Frontal cortex (tissue), 4 donors: ENCODE measurements around the gene ELOA2. TPM values are rescaled to one million over a fixed set of nuclear protein-coding genes. Genes with fewer than 3 reads are reported as not detected.
"Not testable (repeated sequence)": the region's sequence is repeated elsewhere in the genome, so short reads cannot be mapped to it uniquely, and the experiment has no call there.

Source experiments
- DNase-seq, 2 donors: peaks; one replicate each; pipeline ENCODE4 v3.0.0; 2012; ENCODE audit warnings: low spot score in 2 of 2
- FAIRE-seq: peaks from 2 replicates; lab custom pipeline; 2012; peaks lifted over from hg19 to GRCh38; lab: Jason Lieb, UNC
- total RNA-seq: library from RNA; depleted of rRNA; stranded (reverse); fragments of >200 nt; gene quantifications from one replicate; pipeline ENCODE4 v1.2.3, GENCODE V29; 2014
- donor health status: control.
- donor health status: control.
- donor health status: control.

ELOA2 gene, protein sequence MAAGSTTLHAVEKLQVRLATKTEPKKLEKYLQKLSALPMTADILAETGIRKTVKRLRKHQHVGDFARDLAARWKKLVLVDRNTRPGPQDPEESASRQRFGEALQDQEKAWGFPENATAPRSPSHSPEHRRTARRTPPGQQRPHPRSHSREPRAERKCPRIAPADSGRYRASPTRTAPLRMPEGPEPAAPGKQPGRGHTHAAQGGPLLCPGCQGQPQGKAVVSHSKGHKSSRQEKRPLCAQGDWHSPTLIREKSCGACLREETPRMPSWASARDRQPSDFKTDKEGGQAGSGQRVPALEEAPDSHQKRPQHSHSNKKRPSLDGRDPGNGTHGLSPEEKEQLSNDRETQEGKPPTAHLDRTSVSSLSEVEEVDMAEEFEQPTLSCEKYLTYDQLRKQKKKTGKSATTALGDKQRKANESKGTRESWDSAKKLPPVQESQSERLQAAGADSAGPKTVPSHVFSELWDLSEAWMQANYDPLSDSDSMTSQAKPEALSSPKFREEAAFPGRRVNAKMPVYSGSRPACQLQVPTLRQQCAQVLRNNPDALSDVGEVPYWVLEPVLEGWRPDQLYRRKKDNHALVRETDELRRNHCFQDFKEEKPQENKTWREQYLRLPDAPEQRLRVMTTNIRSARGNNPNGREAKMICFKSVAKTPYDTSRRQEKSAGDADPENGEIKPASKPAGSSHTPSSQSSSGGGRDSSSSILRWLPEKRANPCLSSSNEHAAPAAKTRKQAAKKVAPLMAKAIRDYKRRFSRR
- not detected for total RNA-seq

GRCh38 chr18:47035156-47035671 lies at the start of gene ELOA2:
TSS of gene ELOA2 (minus strand) at chr18:47035621. CDS start at chr18:47035264, 357 bp downstream.
- DNase-seq, result no peak

DNA sequence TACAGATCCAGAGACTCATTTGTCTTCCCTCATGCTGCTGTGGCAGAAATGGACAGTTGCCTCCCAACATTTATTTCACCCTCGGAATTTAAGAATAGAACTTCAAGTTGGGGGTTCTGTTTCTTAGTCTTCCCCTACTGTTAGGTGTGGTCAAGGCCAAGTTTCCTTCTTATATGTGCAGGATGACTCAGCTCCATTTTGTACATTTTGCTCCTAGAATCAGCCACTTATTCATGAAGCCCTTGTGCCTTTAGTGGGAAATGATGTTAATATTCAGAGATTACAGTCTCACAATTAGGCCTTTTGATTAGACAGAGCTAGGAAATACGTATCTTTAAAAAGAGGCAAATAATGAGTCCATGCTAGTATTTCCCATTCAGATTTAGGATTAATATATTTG lies 46.2 kb upstream of the ELOA2 start:
- no peak for FAIRE-seq

More at GRCh38 chr18:47035156-47035671, at the start of gene ELOA2:
- FAIRE-seq, result no peak

GRCh38 chr18:47080872-47081271 lies 45.5 kb upstream of the ELOA2 start:
- FAIRE-seq, result no peak
- DNase-seq, result no peak

More for the DNA sequence above, 46.2 kb upstream of the ELOA2 start:
- no peak for DNase-seq

DNA sequence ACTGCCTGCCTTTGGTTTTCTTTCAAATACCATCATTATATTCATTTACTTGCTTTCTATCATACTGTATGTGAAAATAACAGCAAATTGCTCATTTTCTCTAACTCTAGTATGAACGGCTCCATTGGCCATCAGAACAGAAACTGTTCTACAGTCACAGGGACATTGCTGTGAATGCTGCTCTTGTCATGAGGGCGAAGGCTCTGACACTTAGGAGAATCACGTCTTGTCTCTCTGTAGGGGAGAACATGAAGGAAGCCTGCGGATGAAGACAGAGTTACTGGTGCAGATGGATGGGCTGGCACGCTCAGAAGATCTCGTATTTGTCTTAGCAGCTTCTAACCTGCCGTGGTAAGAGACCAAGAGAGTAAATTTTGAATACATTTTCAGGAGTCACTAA lies 41.7 kb upstream of the ELOA2 start:
- FAIRE-seq (no peak), DNase-seq (no peak)

- FAIRE-seq, result no peak
- DNase-seq, result no peak
Measured at GRCh38 chr18:47075098-47075883, 39.9 kb upstream of the ELOA2 start.

DNA sequence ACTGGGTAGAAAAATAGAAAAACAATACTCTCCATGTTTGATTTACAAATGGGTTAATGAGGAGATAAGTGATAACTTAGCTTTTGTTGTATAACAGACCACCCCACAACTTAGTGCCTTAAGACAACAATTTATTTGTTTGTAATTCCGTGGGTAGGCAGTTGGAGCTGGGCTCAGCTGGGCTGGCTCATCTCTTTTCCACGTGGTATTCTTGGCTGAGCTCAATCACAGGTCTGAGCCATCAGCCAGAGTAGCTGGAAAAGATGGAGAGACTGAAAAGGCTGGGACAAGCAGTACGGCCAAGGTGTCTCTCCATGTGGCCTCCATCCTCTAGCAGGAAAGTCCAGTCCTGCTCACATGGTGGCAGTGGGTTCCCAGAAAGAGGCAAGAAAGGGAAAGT lies 32.2 kb upstream of the ELOA2 start:
- no peak for DNase-seq
- FAIRE-seq, result no peak

- DNase-seq, result no peak
Measured at GRCh38 chr18:47063096-47063495, 27.7 kb upstream of the ELOA2 start.

GRCh38 chr18:47062471-47062870 lies 27.1 kb upstream of the ELOA2 start:
- FAIRE-seq (no peak), DNase-seq (no peak)

More at GRCh38 chr18:47063096-47063495, 27.7 kb upstream of the ELOA2 start:
- FAIRE-seq, result no peak

- DNase-seq, result no peak
- no peak for FAIRE-seq
Measured at GRCh38 chr18:47054369-47054768, 18.9 kb upstream of the ELOA2 start.

DNA sequence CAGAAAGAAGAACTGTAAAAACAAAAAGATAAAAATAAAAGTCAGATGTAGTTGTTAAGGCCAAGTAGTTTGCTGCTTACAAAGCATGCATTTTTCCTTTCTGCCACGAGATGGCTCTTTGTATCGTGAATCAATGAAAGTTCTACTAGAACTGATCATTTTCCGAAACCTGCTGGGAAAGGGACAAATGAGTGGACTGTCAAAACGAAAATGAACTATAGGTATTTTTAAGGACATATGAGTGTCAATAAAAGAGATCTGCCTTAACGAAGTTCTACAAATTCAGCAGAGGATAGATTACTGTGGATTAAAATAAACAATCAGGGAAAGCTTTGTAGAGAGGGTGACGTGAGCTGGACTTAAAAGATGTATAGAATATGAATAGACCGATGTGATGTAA lies 15.0 kb upstream of the ELOA2 start:
- FAIRE-seq (peak; percentile 94), DNase-seq (peak in 1 of 2 donors; percentile 27)

DNA sequence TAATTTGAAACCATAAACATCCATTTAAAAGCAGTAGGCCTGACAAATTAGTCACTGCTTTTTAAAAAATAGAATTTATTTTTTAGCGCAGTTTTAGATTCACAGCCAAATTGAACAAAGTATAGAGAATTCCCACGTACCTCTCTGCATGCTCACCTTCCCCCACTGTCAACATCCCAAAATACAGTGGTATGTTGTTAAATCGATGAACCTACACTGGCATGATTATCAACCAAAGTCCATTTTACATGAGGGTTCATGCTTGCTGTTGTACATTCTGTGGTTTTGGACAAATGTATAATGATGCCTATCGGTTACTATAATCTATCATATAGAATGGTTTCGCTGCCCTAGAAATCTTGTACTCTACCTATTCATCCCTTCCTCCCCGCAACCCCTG lies 5.6 kb upstream of the ELOA2 start:
- DNase-seq (no peak), FAIRE-seq (no peak)

DNA sequence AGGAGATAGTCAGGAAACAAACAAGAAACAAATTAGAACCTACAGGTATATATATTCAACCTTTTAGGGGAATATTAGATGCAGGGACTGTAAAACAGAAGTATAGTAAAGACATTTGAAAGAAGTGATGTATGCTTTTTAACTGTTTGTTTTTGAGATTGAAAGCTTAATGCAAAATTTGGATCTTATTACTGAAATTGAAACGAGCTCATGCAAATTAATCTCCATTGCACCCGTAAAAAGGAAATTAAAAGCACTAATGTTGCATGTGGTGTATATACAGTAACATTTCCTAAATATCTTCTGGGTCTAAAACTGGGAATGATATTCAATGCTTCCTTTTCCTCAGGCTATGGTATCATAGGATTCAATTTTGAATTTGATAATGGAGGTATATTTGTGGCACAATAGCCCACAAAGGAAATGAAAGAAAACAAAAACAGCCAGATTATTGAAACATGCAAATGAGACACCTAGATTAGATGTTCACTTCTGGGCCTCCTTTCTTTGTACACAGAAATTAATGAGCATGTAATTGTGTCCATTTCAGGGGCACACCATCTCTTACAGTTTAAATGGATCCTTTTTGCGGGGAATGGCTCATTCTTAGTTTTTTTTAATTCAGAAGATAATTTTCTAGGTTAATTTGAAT lies 1.6 kb upstream of the ELOA2 start:
- no peak for FAIRE-seq
- no peak for DNase-seq

DNA sequence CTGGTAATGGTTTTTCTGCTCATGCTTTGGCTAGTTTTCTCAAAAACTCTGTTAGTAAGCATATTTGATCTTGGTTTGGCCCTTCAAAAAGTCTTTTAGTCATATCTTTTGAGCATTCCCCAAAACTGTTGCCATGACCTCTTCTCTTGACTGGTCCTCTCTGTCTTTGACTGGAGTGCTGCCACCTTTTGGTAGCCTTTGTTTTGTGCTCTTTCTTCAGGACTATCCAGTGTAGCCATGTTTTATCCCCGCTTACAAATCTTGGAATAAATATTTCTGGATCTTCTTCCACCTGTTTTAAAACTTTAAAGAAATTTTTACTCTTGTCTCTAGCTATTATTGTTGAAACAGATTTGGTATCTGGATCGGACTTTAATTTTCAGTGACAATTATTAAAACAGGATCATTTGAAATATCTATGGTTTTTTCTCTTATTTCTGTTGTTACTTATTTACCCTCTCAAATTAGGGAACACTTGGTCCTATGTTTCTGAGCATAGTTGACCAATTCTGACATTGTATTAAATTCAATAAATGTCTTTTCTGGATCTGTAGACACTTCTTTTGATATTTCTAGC lies 965 bp upstream of the ELOA2 start:
- DNase-seq (no peak), FAIRE-seq (no peak)

DNA sequence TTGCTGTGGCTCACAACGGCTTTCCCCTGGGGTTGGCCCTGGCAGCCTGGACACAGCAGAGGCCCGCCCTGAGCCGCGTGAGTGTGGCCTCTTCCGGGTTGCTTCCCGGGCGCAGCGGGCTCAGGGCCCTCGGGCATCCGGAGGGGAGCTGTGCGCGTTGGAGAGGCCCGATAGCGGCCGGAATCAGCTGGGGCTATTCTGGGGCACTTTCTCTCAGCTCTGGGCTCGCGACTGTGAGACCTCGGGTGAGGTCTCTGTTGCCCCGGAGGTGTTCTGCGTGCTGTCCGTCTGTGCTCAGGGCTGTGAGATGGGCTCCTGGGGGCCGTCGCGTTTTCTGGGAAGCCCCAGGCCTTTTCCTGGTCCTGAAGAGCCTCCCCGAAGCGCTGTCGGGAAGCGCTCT lies 830 bp downstream of the ELOA2 start:
- not testable (repeated sequence) for FAIRE-seq, DNase-seq

DNA sequence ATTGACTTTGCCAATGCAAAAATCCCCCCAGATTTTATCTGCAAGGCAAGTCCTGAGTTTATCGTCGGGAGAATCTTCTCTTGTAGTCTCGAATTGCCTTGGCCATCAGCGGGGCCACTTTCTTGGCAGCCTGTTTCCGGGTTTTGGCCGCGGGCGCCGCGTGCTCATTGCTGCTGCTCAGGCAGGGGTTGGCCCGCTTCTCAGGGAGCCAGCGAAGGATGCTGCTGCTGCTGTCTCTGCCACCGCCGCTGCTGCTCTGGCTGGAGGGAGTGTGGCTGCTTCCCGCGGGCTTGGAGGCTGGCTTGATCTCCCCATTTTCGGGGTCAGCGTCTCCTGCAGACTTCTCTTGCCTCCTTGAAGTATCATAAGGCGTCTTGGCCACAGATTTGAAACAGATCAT lies 2.5 kb downstream of the ELOA2 start:
- DNase-seq, result no peak
- FAIRE-seq, result no peak

DNA sequence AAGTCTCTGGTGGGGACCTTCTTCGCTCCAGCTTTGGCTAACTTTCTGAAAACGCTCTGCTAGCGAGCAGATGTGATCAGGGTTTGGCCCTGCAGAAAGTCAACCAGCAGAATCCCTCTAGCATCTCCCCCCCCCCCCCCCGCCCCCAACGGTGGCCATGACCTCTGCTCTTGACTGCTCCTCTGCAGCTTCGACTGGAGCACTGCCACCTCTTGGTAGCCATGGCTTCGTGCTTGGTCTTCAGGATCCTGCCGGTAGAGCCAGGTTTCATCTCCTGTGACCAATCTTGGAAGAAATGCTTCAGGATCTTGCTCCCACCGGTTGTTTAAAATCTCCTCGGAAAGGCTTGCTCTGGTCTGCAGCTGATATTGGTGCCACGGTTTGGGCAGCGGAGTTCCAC lies 4.5 kb downstream of the ELOA2 start:
- not testable (repeated sequence) for FAIRE-seq, DNase-seq

- DNase-seq, FAIRE-seq: not testable (repeated sequence)
Measured at GRCh38 chr18:47029684-47030353, 5.6 kb downstream of the ELOA2 start.

- not testable (repeated sequence) for FAIRE-seq
Measured at GRCh38 chr18:47028738-47029137, 6.7 kb downstream of the ELOA2 start.

More at GRCh38 chr18:47028738-47029137, 6.7 kb downstream of the ELOA2 start:
- DNase-seq, result not testable (repeated sequence)
